HepG2 (cell line): ENCODE results near the gene FGGY. TPM values are rescaled to one million over a fixed set of nuclear protein-coding genes. Genes with fewer than 3 reads are reported as not detected.

Source experiments
- ATM ChIP-seq: fragments of 450-650 bp; IDR thresholded peaks from 2 replicates; pipeline ENCODE4 v1.7.1; 2017; ENCODE audit warnings: mild to moderate bottlenecking, borderline replicate concordance
- ELF1 ChIP-seq: sonication (generic); formaldehyde crosslinking; IDR thresholded peaks from 2 replicates; pipeline ENCODE4 v1.4.0; 2020; ENCODE audit warnings: missing genetic modification reagents
- GFI1 ChIP-seq: sonication (generic); formaldehyde crosslinking; IDR thresholded peaks from 2 replicates; pipeline ENCODE4 v1.5.0; 2020; ENCODE audit warnings: missing genetic modification reagents, mild to moderate bottlenecking, borderline replicate concordance
- RNF2 ChIP-seq: fragments of 450-650 bp; conservative IDR thresholded peaks from 2 replicates; pipeline ENCODE4 v1.6.1; 2016; ENCODE audit warnings: low read depth
- U2AF2 ChIP-seq: fragments of 200-400 bp; formaldehyde crosslinking; IDR thresholded peaks from 2 replicates; pipeline ENCODE4 v1.6.1; 2017; ENCODE audit warnings: low read depth, mild to moderate bottlenecking, low read length
- XBP1 ChIP-seq: sonication (generic); formaldehyde crosslinking; IDR thresholded peaks from 2 replicates; pipeline ENCODE4 v1.5.0; 2020; ENCODE audit warnings: missing genetic modification reagents
- ZFP37 ChIP-seq: sonication (generic); formaldehyde crosslinking; IDR thresholded peaks from 2 replicates; pipeline ENCODE4 v1.4.0; 2020; ENCODE audit warnings: missing genetic modification reagents, borderline replicate concordance
- ZNF567 ChIP-seq: sonication (generic); formaldehyde crosslinking; IDR thresholded peaks from 2 replicates; pipeline ENCODE4 v1.8.1; 2023; ENCODE audit warnings: mild to moderate bottlenecking, missing genetic modification reagents, borderline replicate concordance
- ZNF788 ChIP-seq: sonication (generic); formaldehyde crosslinking; IDR thresholded peaks from 2 replicates; pipeline ENCODE4 v1.5.0; 2020; ENCODE audit warnings: mild to moderate bottlenecking, missing genetic modification reagents, borderline replicate concordance
- polyA plus RNA-seq, 8 experiments: library from polyadenylated mRNA; depleted of rRNA in 3 of 8; stranded (reverse) in 7 of 8; unstranded in 1 of 8; fragments of >200 nt; fragmentation: Illumina TruSeq in 4 of 8; extraction: Trizol in 4 of 8; gene quantifications; 2 replicates each; pipeline versions ENCODE4 v1.2.1 to v1.2.3, GENCODE V29; 2011 to 2016; ENCODE audit warnings: low read depth in 4 of 8, missing spikeins in 1 of 8, mixed read lengths in 1 of 8; ENCODE audit not compliant: insufficient read depth in 1 of 8
- total RNA-seq, 5 experiments: library from RNA; depleted of rRNA; stranded (reverse); fragments of >200 nt; fragmentation: Illumina TruSeq; extraction: Trizol; gene quantifications; 2 replicates each; pipeline ENCODE4 v1.2.3, GENCODE V29; 2016; ENCODE audit warnings: low read depth in 1 of 5
- TF ChIP-seq, protein P1 (sequence below): sonication (generic); formaldehyde crosslinking; IDR thresholded peaks from 2 replicates; pipeline ENCODE4 v1.4.0; 2020; ENCODE audit warnings: missing genetic modification reagents, mild to moderate bottlenecking, borderline replicate concordance
- TF ChIP-seq, protein P2 (sequence below): fragments of 450-650 bp; IDR thresholded peaks from 2 replicates; pipeline ENCODE4 v1.6.1; 2016
- TF ChIP-seq, protein P3 (sequence below): sonication (generic); formaldehyde crosslinking; IDR thresholded peaks from 2 replicates; pipeline ENCODE4 v1.9.0; 2022; ENCODE audit warnings: missing genetic modification reagents, mild to moderate bottlenecking, borderline replicate concordance
- TF ChIP-seq, protein P4 (sequence below): sonication (generic); formaldehyde crosslinking; IDR thresholded peaks from 2 replicates; pipeline ENCODE4 v1.4.0; 2020; ENCODE audit warnings: mild to moderate bottlenecking, missing genetic modification reagents

FGGY gene
- total and polyA plus RNA-seq, 2 of the 13 experiments (the other 11 are each of a cell fraction or from before 2014, with no cell fraction given), result 15.7 to 27.5 TPM

DNA sequence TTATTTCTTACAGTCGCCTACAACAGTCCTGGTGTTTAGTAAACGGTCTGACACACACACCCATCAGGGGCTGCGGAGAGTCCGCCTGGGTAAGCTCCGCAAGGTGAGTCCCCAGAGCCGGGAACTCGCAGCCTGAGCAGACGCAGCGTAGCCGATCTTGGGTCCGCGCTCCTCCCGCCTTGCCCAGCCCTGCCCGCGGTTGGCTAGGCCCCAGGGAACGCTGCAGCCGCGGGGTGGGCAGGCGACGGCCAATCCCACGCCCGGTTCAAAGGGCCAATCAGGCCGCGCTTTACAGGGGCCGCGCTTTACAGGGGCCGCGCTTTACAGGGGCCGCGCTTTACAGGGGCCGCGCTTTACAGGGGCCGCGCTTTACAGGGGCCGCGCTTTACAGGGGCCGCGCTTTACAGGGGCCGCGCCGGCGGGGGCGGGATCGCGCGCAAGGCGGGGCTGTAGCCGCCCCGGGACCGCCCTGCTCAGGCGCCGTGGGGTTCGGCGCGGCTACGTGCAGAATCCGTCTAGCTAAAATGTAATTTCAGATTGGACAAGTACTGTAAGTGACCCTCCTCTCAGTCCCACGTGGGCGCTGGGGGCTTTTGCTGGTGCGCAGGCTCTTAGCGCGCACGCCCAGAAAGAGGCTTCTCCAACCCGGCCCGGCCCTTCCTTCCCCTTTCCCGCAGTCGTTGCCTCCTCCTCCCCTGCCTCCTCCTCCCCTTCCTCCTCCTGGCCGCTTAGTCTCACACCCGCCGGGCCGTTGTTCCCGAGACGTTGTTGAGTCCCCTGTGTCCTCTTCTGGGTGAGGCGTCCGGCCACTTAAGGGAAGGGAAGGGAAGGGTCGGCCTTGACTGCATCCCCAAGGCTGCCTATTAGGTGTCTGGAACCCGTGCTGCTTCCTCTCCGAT, at the start of gene FGGY (continued):
- TF ChIP-seq, protein P1, sequence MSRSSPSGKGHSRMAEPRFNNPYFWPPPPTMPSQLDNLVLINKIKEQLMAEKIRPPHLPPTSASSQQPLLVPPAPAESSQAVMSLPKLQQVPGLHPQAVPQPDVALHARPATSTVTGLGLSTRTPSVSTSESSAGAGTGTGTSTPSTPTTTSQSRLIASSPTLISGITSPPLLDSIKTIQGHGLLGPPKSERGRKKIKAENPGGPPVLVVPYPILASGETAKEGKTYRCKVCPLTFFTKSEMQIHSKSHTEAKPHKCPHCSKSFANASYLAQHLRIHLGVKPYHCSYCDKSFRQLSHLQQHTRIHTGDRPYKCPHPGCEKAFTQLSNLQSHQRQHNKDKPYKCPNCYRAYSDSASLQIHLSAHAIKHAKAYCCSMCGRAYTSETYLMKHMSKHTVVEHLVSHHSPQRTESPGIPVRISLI (CRISPR knock-in tag), result 0 out of 2 replicates have a peak, but pooled peaks have one; percentile 15
- TF ChIP-seq, protein P2, sequence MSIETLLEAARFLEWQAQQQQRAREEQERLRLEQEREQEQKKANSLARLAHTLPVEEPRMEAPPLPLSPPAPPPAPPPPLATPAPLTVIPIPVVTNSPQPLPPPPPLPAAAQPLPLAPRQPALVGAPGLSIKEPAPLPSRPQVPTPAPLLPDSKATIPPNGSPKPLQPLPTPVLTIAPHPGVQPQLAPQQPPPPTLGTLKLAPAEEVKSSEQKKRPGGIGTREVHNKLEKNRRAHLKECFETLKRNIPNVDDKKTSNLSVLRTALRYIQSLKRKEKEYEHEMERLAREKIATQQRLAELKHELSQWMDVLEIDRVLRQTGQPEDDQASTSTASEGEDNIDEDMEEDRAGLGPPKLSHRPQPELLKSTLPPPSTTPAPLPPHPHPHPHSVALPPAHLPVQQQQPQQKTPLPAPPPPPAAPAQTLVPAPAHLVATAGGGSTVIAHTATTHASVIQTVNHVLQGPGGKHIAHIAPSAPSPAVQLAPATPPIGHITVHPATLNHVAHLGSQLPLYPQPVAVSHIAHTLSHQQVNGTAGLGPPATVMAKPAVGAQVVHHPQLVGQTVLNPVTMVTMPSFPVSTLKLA, result peak; percentile 47
- TF ChIP-seq, protein P3, sequence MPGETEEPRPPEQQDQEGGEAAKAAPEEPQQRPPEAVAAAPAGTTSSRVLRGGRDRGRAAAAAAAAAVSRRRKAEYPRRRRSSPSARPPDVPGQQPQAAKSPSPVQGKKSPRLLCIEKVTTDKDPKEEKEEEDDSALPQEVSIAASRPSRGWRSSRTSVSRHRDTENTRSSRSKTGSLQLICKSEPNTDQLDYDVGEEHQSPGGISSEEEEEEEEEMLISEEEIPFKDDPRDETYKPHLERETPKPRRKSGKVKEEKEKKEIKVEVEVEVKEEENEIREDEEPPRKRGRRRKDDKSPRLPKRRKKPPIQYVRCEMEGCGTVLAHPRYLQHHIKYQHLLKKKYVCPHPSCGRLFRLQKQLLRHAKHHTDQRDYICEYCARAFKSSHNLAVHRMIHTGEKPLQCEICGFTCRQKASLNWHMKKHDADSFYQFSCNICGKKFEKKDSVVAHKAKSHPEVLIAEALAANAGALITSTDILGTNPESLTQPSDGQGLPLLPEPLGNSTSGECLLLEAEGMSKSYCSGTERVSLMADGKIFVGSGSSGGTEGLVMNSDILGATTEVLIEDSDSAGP (CRISPR knock-in tag), result peak; percentile 93; the same call in 1 of the 2 replicates
- TF ChIP-seq ZNF567 (CRISPR knock-in tag), result no peak
- peak; percentile 49; the same call in 1 of the 2 replicates for TF ChIP-seq ZFP37 (CRISPR knock-in tag)
- TF ChIP-seq U2AF2, result no peak
- peak; percentile 4; the same call in 1 of the 2 replicates for TF ChIP-seq GFI1 (CRISPR knock-in tag)
- peak; percentile 40; the same call in 1 of the 2 replicates for TF ChIP-seq ZNF788
- TF ChIP-seq XBP1, result no peak
- TF ChIP-seq ELF1 (CRISPR knock-in tag), result no peak
- TF ChIP-seq, protein P4, sequence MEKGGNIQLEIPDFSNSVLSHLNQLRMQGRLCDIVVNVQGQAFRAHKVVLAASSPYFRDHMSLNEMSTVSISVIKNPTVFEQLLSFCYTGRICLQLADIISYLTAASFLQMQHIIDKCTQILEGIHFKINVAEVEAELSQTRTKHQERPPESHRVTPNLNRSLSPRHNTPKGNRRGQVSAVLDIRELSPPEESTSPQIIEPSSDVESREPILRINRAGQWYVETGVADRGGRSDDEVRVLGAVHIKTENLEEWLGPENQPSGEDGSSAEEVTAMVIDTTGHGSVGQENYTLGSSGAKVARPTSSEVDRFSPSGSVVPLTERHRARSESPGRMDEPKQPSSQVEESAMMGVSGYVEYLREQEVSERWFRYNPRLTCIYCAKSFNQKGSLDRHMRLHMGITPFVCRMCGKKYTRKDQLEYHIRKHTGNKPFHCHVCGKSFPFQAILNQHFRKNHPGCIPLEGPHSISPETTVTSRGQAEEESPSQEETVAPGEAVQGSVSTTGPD, result no peak
- no peak for TF ChIP-seq ATM
- TF ChIP-seq RNF2, result no peak
